H1 (cell line): Measurements from ENCODE around the gene DMXL1. TPM values are rescaled to one million over a fixed set of nuclear protein-coding genes. Genes with fewer than 3 reads are reported as not detected.

Experiments used
- CTCF ChIA-PET: fragments of 300-600 bp; sonication (Branson Sonifier 250); formaldehyde crosslinking; loops from one replicate; lab custom pipeline; 2021; ENCODE audit not compliant: partially characterized antibody; lab: Charles Lee
- POLR2A ChIA-PET: fragments of 300-600 bp; sonication (Branson Sonifier 250); formaldehyde crosslinking; loops from one replicate; lab custom pipeline; 2021; ENCODE audit warnings: inconsistent platforms; ENCODE audit not compliant: partially characterized antibody; lab: Charles Lee
- DNase-seq, 2 experiments: peaks; one replicate each; pipeline versions ENCODE4 v3.0.0 to v3.0.0-alpha.2; 2010 to 2022; ENCODE audit warnings: low spot score in 2 of 2, low read depth in 1 of 2, mixed read lengths in 1 of 2
- FAIRE-seq: peaks from 2 replicates; lab custom pipeline; 2011; peaks lifted over from hg19 to GRCh38; lab: Jason Lieb, UNC
- H2AFZ ChIP-seq: 2 replicates; pipeline ENCODE4 v1.8.1; 2012; ENCODE audit warnings: low read length, inconsistent platforms
- H2AK5ac ChIP-seq: 2 replicates; pipeline ENCODE4 v1.6.1; 2013; ENCODE audit warnings: low read depth, low read length
- H2BK120ac ChIP-seq: replicated peaks from 2 replicates; pipeline ENCODE3; 2013; ENCODE audit warnings: low read depth, low read length, inconsistent platforms
- H2BK12ac ChIP-seq: 2 replicates; pipeline ENCODE4 v1.6.1; 2013; ENCODE audit warnings: low read depth, low read length
- H2BK15ac ChIP-seq: 2 replicates; pipeline ENCODE4 v1.6.1; 2013; ENCODE audit warnings: low read length
- H2BK20ac ChIP-seq: 2 replicates; pipeline ENCODE4 v1.6.1; 2013; ENCODE audit warnings: low read length
- H2BK5ac ChIP-seq: 2 replicates; pipeline ENCODE4 v1.6.1; 2013; ENCODE audit warnings: low read depth, low read length
- H3K14ac ChIP-seq: 2 replicates; pipeline ENCODE4 v1.6.1; 2013; ENCODE audit warnings: inconsistent platforms; ENCODE audit not compliant: insufficient read length
- H3K18ac ChIP-seq: 2 replicates; pipeline ENCODE4 v1.6.1; 2013; ENCODE audit warnings: low read length; ENCODE audit errors: extremely low read depth
- H3K23ac ChIP-seq: 2 replicates; pipeline ENCODE4 v1.6.1; 2013; ENCODE audit warnings: inconsistent platforms; ENCODE audit not compliant: insufficient read length
- H3K23me2 ChIP-seq: 2 replicates; pipeline ENCODE4 v1.6.1; 2013; ENCODE audit warnings: low read depth, low read length
- H3K27ac ChIP-seq: 2 replicates; pipeline ENCODE4 v1.6.1; 2011; ENCODE audit warnings: low read depth, low read length, inconsistent platforms
- H3K27me3 ChIP-seq, 4 experiments: replicated peaks in 1 of 4; 1 replicate in 1 of 4; 2 replicates in 3 of 4; pipeline versions ENCODE4 v1.6.1 to v1.8.1; 2011 to 2013; ENCODE audit warnings: low read length in 3 of 4, mild to moderate bottlenecking in 3 of 4, inconsistent platforms in 2 of 4, mixed read lengths in 2 of 4, moderate library complexity in 1 of 4; ENCODE audit not compliant: control insufficient read depth in 3 of 4, insufficient read depth in 3 of 4; ENCODE audit errors: extremely low read depth in 1 of 4
- H3K36me3 ChIP-seq, 4 experiments: 2 replicates each; pipeline versions ENCODE4 v1.6.1 to v1.8.1; 2011 to 2013; ENCODE audit warnings: mild to moderate bottlenecking in 4 of 4, low read length in 3 of 4, moderate library complexity in 2 of 4, control low read depth in 1 of 4, inconsistent platforms in 1 of 4; ENCODE audit not compliant: insufficient read depth in 4 of 4, control insufficient read depth in 2 of 4
- H3K4ac ChIP-seq: replicated peaks from 2 replicates; pipeline ENCODE3; 2013; ENCODE audit warnings: low read length, low read depth, mixed read lengths, inconsistent platforms; ENCODE audit not compliant: insufficient read length
- H3K4me1 ChIP-seq, 4 experiments: replicated peaks in 1 of 4; 1 replicate in 1 of 4; 2 replicates in 3 of 4; pipeline versions ENCODE4 v1.6.1 to v1.8.1; 2011 to 2013; ENCODE audit warnings: low read length in 3 of 4, inconsistent platforms in 2 of 4, mixed read lengths in 1 of 4; ENCODE audit not compliant: insufficient read depth in 4 of 4, control insufficient read depth in 3 of 4
- H3K4me2 ChIP-seq, 2 experiments: 2 replicates each; pipeline versions ENCODE4 v1.6.1 to v1.8.1; 2011 to 2013; ENCODE audit warnings: low read depth in 2 of 2, low read length in 2 of 2, control low read depth in 1 of 2, inconsistent platforms in 1 of 2, mild to moderate bottlenecking in 1 of 2; ENCODE audit not compliant: insufficient read depth in 1 of 2
- H3K4me3 ChIP-seq, 4 experiments: fragments of 200-600, 300-600 bp in 1 of 4; sonication (generic), shearing (Covaris generic), sonication (Bioruptor Twin) in 1 of 4; 2 replicates each; pipeline versions ENCODE4 v1.5.1 to v1.8.1; 2011 to 2016; ENCODE audit warnings: low read length in 4 of 4, low read depth in 3 of 4, control low read depth in 2 of 4, inconsistent platforms in 2 of 4, mild to moderate bottlenecking in 2 of 4, mixed read lengths in 1 of 4, moderate library complexity in 1 of 4; ENCODE audit not compliant: insufficient read depth in 2 of 4; ENCODE audit errors: extremely low read depth in 1 of 4
- H3K56ac ChIP-seq: replicated peaks from 2 replicates; pipeline ENCODE3; 2013; ENCODE audit warnings: low read depth, mild to moderate bottlenecking, mixed read lengths, low read length, inconsistent platforms; ENCODE audit not compliant: insufficient read length
- H3K79me1 ChIP-seq: 2 replicates; pipeline ENCODE4 v1.6.1; 2013; ENCODE audit warnings: low read depth, low read length, control low read depth
- H3K79me2 ChIP-seq, 2 experiments: 2 replicates each; pipeline versions ENCODE4 v1.6.1 to v1.8.1; 2012 to 2013; ENCODE audit warnings: low read length in 2 of 2, mild to moderate bottlenecking in 2 of 2, inconsistent platforms in 1 of 2; ENCODE audit not compliant: insufficient read depth in 2 of 2, control insufficient read depth in 1 of 2
- H3K9ac ChIP-seq, 4 experiments: replicated peaks in 1 of 4; 1 replicate in 1 of 4; 2 replicates in 3 of 4; pipeline versions ENCODE4 v1.6.1 to v1.8.1; 2011 to 2013; ENCODE audit warnings: low read depth in 3 of 4, low read length in 3 of 4, control low read depth in 2 of 4, mild to moderate bottlenecking in 2 of 4, moderate library complexity in 2 of 4, inconsistent platforms in 1 of 4; ENCODE audit errors: extremely low read depth in 1 of 4
- H3K9me3 ChIP-seq, 2 experiments: 2 replicates each; pipeline versions ENCODE4 v1.6.1 to v1.8.1; 2012 to 2013; ENCODE audit warnings: mild to moderate bottlenecking in 2 of 2, moderate library complexity in 2 of 2, control low read depth in 1 of 2, inconsistent platforms in 1 of 2, low read depth in 1 of 2, low read length in 1 of 2, mixed read lengths in 1 of 2; ENCODE audit not compliant: insufficient read depth in 2 of 2
- H4K20me1 ChIP-seq, 2 experiments: replicated peaks in 1 of 2; 2 replicates each; pipeline versions ENCODE3 to v1.8.1; 2011 to 2013; ENCODE audit warnings: inconsistent platforms in 2 of 2, low read length in 2 of 2, mild to moderate bottlenecking in 1 of 2; ENCODE audit not compliant: insufficient read depth in 2 of 2, control insufficient read depth in 1 of 2
- H4K5ac ChIP-seq: 2 replicates; pipeline ENCODE4 v1.6.1; 2013; ENCODE audit warnings: low read length, low read depth, mixed read lengths, inconsistent platforms; ENCODE audit not compliant: insufficient read length
- H4K8ac ChIP-seq: 2 replicates; pipeline ENCODE4 v1.8.0; 2013; ENCODE audit warnings: mild to moderate bottlenecking, moderate library complexity, low read length, inconsistent platforms; ENCODE audit not compliant: insufficient read depth; ENCODE audit errors: extremely low read depth
- H4K91ac ChIP-seq: replicated peaks from 2 replicates; pipeline ENCODE3; 2013; ENCODE audit warnings: low read length, mixed read lengths, inconsistent platforms; ENCODE audit not compliant: insufficient read length
- ASH2L ChIP-seq: fragments of 200-600, 300-600 bp; sonication (generic); IDR thresholded peaks from one replicate; pipeline ENCODE4 v1.7.1; 2017; ENCODE audit warnings: low read length
- CREB1 ChIP-seq: IDR thresholded peaks from 2 replicates; pipeline ENCODE4 v1.6.1; 2012; ENCODE audit warnings: inconsistent platforms
- CTBP2 ChIP-seq: IDR thresholded peaks from 2 replicates; pipeline ENCODE4 v1.7.0; 2011; ENCODE audit warnings: borderline replicate concordance, mild to moderate bottlenecking, moderate library complexity, mixed read lengths, low read length; ENCODE audit not compliant: insufficient read depth, insufficient read length
- FOSL1 ChIP-seq: IDR thresholded peaks from 2 replicates; pipeline ENCODE4 v1.6.1; 2011; ENCODE audit warnings: mild to moderate bottlenecking, low read depth, low read length, moderate library complexity; ENCODE audit not compliant: insufficient read depth
- KDM1A ChIP-seq: fragments of 200-600, 300-600 bp; sonication (generic); IDR thresholded peaks from 2 replicates; pipeline ENCODE4 v1.7.1; 2016; ENCODE audit warnings: mild to moderate bottlenecking, low read length, borderline replicate concordance
- KDM5A ChIP-seq: fragments of 200-600 bp; IDR thresholded peaks from 2 replicates; pipeline ENCODE4 v1.7.1; 2012; ENCODE audit warnings: mild to moderate bottlenecking, low read length, inconsistent platforms, mixed read lengths
- NANOG ChIP-seq: IDR thresholded peaks from 2 replicates; pipeline ENCODE4 v1.6.1; 2011; ENCODE audit warnings: low read length, low read depth, mild to moderate bottlenecking, inconsistent platforms; ENCODE audit not compliant: insufficient read depth, poor library complexity, severe bottlenecking
- PHF8 ChIP-seq: fragments of 200-600 bp; sonication (generic); conservative IDR thresholded peaks from 2 replicates; pipeline ENCODE4 v1.7.1; 2012; ENCODE audit warnings: low read depth, mild to moderate bottlenecking, inconsistent platforms, low read length, moderate library complexity
- RBBP5 ChIP-seq: IDR thresholded peaks from 2 replicates; pipeline ENCODE4 v1.7.1; 2012; ENCODE audit warnings: low read depth, mild to moderate bottlenecking, inconsistent platforms, low read length, moderate library complexity, borderline replicate concordance
- RXRA ChIP-seq: IDR thresholded peaks from 2 replicates; pipeline ENCODE4 v1.6.1; 2011; ENCODE audit warnings: low read depth, mild to moderate bottlenecking, low read length, moderate library complexity; ENCODE audit not compliant: insufficient read depth
- SUZ12 ChIP-seq: fragments of 200-600 bp; sonication (generic); IDR thresholded peaks from 2 replicates; pipeline ENCODE4 v1.6.1; 2012; ENCODE audit warnings: mild to moderate bottlenecking, inconsistent platforms, low read length, moderate library complexity, mixed read lengths
- TAF7 ChIP-seq: optimal IDR thresholded peaks from 2 replicates; pipeline ENCODE3; 2011; ENCODE audit warnings: low read depth, mild to moderate bottlenecking, inconsistent platforms, low read length, moderate library complexity, borderline replicate concordance
- TBP ChIP-seq: IDR thresholded peaks from 2 replicates; pipeline ENCODE4 v1.6.1; 2011; ENCODE audit warnings: low read depth, low read length, improper control_type of control experiment
- polyA plus RNA-seq, 7 experiments: library from polyadenylated mRNA; depleted of rRNA in 3 of 7; stranded (reverse) in 5 of 7; unstranded in 2 of 7; fragments of >200 nt in 5 of 7; fragments of 200-250 nt in 2 of 7; gene quantifications; 1 replicate in 5 of 7; 2 replicates in 1 of 7; 4 replicates in 1 of 7; pipeline versions ENCODE4 v1.2.1 to v1.2.3, GENCODE V29; 2011 to 2013; ENCODE audit warnings: missing spikeins in 2 of 7, mixed read lengths in 2 of 7
- total RNA-seq: library from RNA; stranded (reverse); fragmentation: NEBNext Ultra II Directional; extraction: Animal tissue kit (Norgen Biotek cat#: 25700); gene quantifications from 2 replicates; pipeline ENCODE4 v1.2.1, GENCODE V29; 2021
- TF ChIP-seq, protein P1 (sequence below): IDR thresholded peaks from 2 replicates; pipeline ENCODE4 v1.6.1; 2012; ENCODE audit warnings: inconsistent platforms

The DMXL1 gene
- total and polyA plus RNA-seq, 2 of the 8 experiments (the other 6 are each of a cell fraction or from before 2014, with no cell fraction given), result 10.1 to 43.9 TPM

DNA sequence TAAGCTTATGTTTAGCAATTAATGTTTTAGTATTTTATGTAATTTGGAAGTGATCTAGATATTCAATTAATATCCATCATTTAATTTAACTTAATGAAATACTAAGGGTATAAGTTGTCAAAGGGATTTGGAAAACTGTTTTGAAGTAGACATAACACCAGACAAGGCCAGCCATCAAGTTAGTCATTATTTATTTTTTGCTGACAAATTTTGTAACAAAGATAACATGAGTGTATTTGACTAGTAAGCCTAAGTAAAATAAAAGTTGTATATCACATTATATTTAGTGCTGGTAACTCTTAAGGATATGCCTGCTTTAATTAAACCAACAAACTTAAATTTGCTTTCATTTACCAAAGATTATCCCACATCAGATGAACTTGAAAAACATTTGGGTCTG, 159.1 kb downstream of the DMXL1 start:
- FAIRE-seq (no peak), DNase-seq (no peak)
- Histone ChIP-seq H3K27me3 (no peaks in the 10 kb centered on the region), H3K36me3 (peaks cover 0 to 16% (median 0%) of the 10 kb centered on the region in 4 experiments; a peak in 2 of 8 replicates), H3K9me3 (no peaks in the 10 kb centered on the region), H4K91ac (no peak overlapping the region), H2BK20ac (no peak overlapping the region), H3K23me2 (no peaks in the 10 kb centered on the region), H2BK12ac (no peak overlapping the region), H3K4me1 (no peaks in the 10 kb centered on the region), H2BK120ac (no peak overlapping the region), H3K56ac (no peak overlapping the region), H2BK15ac (no peak overlapping the region), H3K18ac (no peak overlapping the region), H3K14ac (no peak overlapping the region), H2AK5ac (no peak overlapping the region), H3K4ac (no peak overlapping the region), H3K79me1 (no peaks in the 10 kb centered on the region), H3K27ac (no peak overlapping the region), H4K8ac (no peak overlapping the region), H4K20me1 (no peaks in the 10 kb centered on the region), H3K4me3 (no peak overlapping the region), H3K23ac (no peak overlapping the region), H3K9ac (no peak overlapping the region), H3K4me2 (no peak overlapping the region), H2BK5ac (no peak overlapping the region), H2AFZ (no peak overlapping the region), H4K5ac (no peak overlapping the region), H3K79me2 (no peaks in the 10 kb centered on the region)
- POLR2A ChIA-PET, result no interaction called here
- CTCF ChIA-PET, result no interaction called here
- TF ChIP-seq TAF7, result no peak
- no peak for TF ChIP-seq KDM1A
- no peak for TF ChIP-seq NANOG
- TF ChIP-seq SUZ12, result no peak
- TF ChIP-seq RXRA, result no peak
- TF ChIP-seq RBBP5, result no peak
- no peak for TF ChIP-seq KDM5A
- no peak for TF ChIP-seq TBP
- no peak for TF ChIP-seq CREB1
- no peak for TF ChIP-seq CTBP2
- TF ChIP-seq, protein P1, sequence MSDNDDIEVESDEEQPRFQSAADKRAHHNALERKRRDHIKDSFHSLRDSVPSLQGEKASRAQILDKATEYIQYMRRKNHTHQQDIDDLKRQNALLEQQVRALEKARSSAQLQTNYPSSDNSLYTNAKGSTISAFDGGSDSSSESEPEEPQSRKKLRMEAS, result no peak
- no peak for TF ChIP-seq ASH2L
- TF ChIP-seq FOSL1, result no peak
- no peak for TF ChIP-seq PHF8
